Keratinocyte (primary cell): ENCODE measurements around the gene PTRH1. TPM values are rescaled to one million over a fixed set of nuclear protein-coding genes. Genes with fewer than 3 reads are reported as not detected.

Experiments used
- DNase-seq: peaks from one replicate; pipeline ENCODE4 v3.0.0-alpha.2; 2011; ENCODE audit warnings: low read depth, missing footprints, low spot score
- FAIRE-seq: peaks from 2 replicates; lab custom pipeline; 2011; peaks lifted over from hg19 to GRCh38; lab: Jason Lieb, UNC
- H2AFZ ChIP-seq: 2 replicates; pipeline ENCODE4 v1.6.0; 2012; ENCODE audit warnings: low read length, control low read depth, inconsistent platforms; ENCODE audit not compliant: control insufficient read depth
- H3K27ac ChIP-seq: 2 replicates; pipeline ENCODE4 v1.5.1; 2011; ENCODE audit warnings: low read length; ENCODE audit not compliant: control insufficient read depth, insufficient read depth
- H3K27me3 ChIP-seq: 3 replicates; pipeline ENCODE4 v1.6.0; 2011; ENCODE audit warnings: low read length; ENCODE audit not compliant: control insufficient read depth, insufficient read depth; ENCODE audit errors: extremely low read depth
- H3K36me3 ChIP-seq, 2 experiments: 2 replicates in 1 of 2; 3 replicates in 1 of 2; pipeline ENCODE4 v1.5.1; 2011; ENCODE audit warnings: low read length in 2 of 2, mild to moderate bottlenecking in 1 of 2; ENCODE audit not compliant: control insufficient read depth in 2 of 2, insufficient read depth in 2 of 2; ENCODE audit errors: extremely low read depth in 1 of 2
- H3K4me1 ChIP-seq: 3 replicates; pipeline ENCODE4 v1.5.1; 2011; ENCODE audit warnings: low read length; ENCODE audit not compliant: control insufficient read depth, insufficient read depth; ENCODE audit errors: extremely low read depth
- H3K4me2 ChIP-seq: 3 replicates; pipeline ENCODE4 v1.6.0; 2011; ENCODE audit warnings: low read depth, low read length; ENCODE audit not compliant: control insufficient read depth, insufficient read depth; ENCODE audit errors: extremely low read depth
- H3K4me3 ChIP-seq, 3 experiments: fragments of 200-600 bp in 1 of 3; sonication (generic) in 1 of 3; 2 replicates in 2 of 3; 3 replicates in 1 of 3; pipeline ENCODE4 v1.5.1; 2011 to 2016; ENCODE audit warnings: low read length in 3 of 3, mild to moderate bottlenecking in 3 of 3, control low read depth in 2 of 3, inconsistent platforms in 1 of 3, low read depth in 1 of 3, mixed read lengths in 1 of 3, mixed run types in 1 of 3, moderate library complexity in 1 of 3; ENCODE audit not compliant: control insufficient read depth in 2 of 3, insufficient read depth in 2 of 3; ENCODE audit errors: extremely low read depth in 1 of 3
- H3K79me2 ChIP-seq: 2 replicates; pipeline ENCODE4 v1.6.0; 2012; ENCODE audit warnings: low read length; ENCODE audit not compliant: control insufficient read depth, insufficient read depth
- H3K9ac ChIP-seq: 3 replicates; pipeline ENCODE4 v1.6.0; 2011; ENCODE audit warnings: low read length; ENCODE audit not compliant: control insufficient read depth, insufficient read depth; ENCODE audit errors: extremely low read depth
- H3K9me1 ChIP-seq: 3 replicates; pipeline ENCODE4 v1.6.0; 2011; ENCODE audit warnings: low read length; ENCODE audit not compliant: control insufficient read depth, insufficient read depth; ENCODE audit errors: extremely low read depth
- H3K9me3 ChIP-seq: 2 replicates; pipeline ENCODE4 v1.5.1; 2012; ENCODE audit warnings: low read depth, low read length; ENCODE audit not compliant: control insufficient read depth
- H4K20me1 ChIP-seq: 3 replicates; pipeline ENCODE4 v1.6.0; 2011; ENCODE audit warnings: low read length; ENCODE audit not compliant: control insufficient read depth, insufficient read depth; ENCODE audit errors: extremely low read depth
- EZH2 ChIP-seq: IDR thresholded peaks from one replicate; pipeline ENCODE4 v1.6.1; 2012; ENCODE audit warnings: inconsistent platforms, mild to moderate bottlenecking, low read length, moderate library complexity
- dilution Hi-C: fragments of 300-500 bp; cut with MboI; formaldehyde crosslinking; loops from one replicate; pipeline ENCODE4 v1.7.0; 2020; ENCODE audit warnings: low sequenced_read_pairs; ENCODE audit not compliant: extremely low pct_ligation_motif_present
- polyA plus RNA-seq, 5 experiments: library from polyadenylated mRNA; depleted of rRNA in 3 of 5; stranded (reverse) in 3 of 5; stranded (forward) in 1 of 5; unstranded in 1 of 5; fragments of >200 nt; gene quantifications; 1 replicate in 1 of 5; 2 replicates in 3 of 5; 3 replicates in 1 of 5; pipeline versions ENCODE4 v1.2.1 to v1.2.3, GENCODE V29; 2011 to 2012; ENCODE audit warnings: missing spikeins in 2 of 5, low read depth in 1 of 5, low replicate concordance in 1 of 5
- TF ChIP-seq, protein P1 (sequence below), 3 experiments: IDR thresholded peaks in 1 of 3; conservative IDR thresholded peaks in 1 of 3; optimal IDR thresholded peaks in 1 of 3; 2 replicates in 2 of 3; 3 replicates in 1 of 3; pipeline versions ENCODE3 to v1.5.1; 2011; ENCODE audit warnings: low read length in 3 of 3, mild to moderate bottlenecking in 3 of 3, moderate library complexity in 2 of 3, control low read depth in 1 of 3, inconsistent platforms in 1 of 3; ENCODE audit not compliant: insufficient read depth in 2 of 3; ENCODE audit errors: extremely low read depth in 1 of 3

The PTRH1 gene
- polyA plus RNA-seq, 1 donor (not counting 4 experiments of a cell fraction or from before 2014, with no cell fraction given) = 14.3 TPM

DNA sequence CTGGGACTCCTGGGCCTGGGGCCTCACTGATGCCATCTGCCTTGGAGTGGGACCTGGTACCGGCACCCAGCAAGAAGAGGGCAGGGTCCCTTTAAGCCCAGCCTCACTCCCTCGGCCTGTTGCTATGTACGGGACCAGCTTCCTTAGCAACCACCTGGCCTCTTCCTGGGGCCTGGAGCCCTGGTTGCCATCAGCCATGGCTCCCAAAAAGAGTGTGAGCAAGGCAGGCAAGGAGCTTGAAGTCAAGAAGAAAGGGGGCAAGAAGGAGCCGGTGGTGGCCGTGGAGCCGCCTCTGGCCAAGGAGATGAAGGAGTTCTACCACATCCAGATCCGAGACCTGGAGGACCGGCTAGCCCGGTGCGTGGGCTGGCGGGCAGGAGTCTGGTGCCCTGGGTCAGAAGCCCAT lies 8.6 kb downstream of the PTRH1 start, which contains the start of gene CFAP157:
CFAP157 (plus strand) TSS at position 153 of the 406 bp plus-strand sequence; CDS start at position 197, 44 bp downstream.
- Histone ChIP-seq H4K20me1 (no peaks in the 10 kb centered on the region), H3K4me1 (no peaks in the 10 kb centered on the region), H3K27ac (no peak within 1 kb of the TSS), H2AFZ (no peak within 1 kb of the TSS), H3K9me3 (no peaks in the 10 kb centered on the region), H3K9me1 (no peaks in the 10 kb centered on the region), H3K79me2 (no peaks in the 10 kb centered on the region), H3K36me3 (no peaks in the 10 kb centered on the region), H3K4me3 (no peak within 1 kb of the TSS), H3K9ac (no peak within 1 kb of the TSS), H3K4me2 (no peak within 1 kb of the TSS), H3K27me3 (no peaks in the 10 kb centered on the region)
- no peak for FAIRE-seq
- dilution Hi-C loops = no loop called here
- no peak for DNase-seq
- TF ChIP-seq, protein P1, sequence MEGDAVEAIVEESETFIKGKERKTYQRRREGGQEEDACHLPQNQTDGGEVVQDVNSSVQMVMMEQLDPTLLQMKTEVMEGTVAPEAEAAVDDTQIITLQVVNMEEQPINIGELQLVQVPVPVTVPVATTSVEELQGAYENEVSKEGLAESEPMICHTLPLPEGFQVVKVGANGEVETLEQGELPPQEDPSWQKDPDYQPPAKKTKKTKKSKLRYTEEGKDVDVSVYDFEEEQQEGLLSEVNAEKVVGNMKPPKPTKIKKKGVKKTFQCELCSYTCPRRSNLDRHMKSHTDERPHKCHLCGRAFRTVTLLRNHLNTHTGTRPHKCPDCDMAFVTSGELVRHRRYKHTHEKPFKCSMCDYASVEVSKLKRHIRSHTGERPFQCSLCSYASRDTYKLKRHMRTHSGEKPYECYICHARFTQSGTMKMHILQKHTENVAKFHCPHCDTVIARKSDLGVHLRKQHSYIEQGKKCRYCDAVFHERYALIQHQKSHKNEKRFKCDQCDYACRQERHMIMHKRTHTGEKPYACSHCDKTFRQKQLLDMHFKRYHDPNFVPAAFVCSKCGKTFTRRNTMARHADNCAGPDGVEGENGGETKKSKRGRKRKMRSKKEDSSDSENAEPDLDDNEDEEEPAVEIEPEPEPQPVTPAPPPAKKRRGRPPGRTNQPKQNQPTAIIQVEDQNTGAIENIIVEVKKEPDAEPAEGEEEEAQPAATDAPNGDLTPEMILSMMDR (optimal IDR thresholded peaks at IDR 0.05 in 1 of 3, IDR thresholded peaks at IDR 0.05 in 1 of 3, conservative IDR thresholded peaks at IDR 0.05 in 1 of 3; ENCODE audit: extremely low read depth in 1 of 3, insufficient read depth in 2 of 3, low read length in 3 of 3) = no peak
- no peak for TF ChIP-seq EZH2

DNA sequence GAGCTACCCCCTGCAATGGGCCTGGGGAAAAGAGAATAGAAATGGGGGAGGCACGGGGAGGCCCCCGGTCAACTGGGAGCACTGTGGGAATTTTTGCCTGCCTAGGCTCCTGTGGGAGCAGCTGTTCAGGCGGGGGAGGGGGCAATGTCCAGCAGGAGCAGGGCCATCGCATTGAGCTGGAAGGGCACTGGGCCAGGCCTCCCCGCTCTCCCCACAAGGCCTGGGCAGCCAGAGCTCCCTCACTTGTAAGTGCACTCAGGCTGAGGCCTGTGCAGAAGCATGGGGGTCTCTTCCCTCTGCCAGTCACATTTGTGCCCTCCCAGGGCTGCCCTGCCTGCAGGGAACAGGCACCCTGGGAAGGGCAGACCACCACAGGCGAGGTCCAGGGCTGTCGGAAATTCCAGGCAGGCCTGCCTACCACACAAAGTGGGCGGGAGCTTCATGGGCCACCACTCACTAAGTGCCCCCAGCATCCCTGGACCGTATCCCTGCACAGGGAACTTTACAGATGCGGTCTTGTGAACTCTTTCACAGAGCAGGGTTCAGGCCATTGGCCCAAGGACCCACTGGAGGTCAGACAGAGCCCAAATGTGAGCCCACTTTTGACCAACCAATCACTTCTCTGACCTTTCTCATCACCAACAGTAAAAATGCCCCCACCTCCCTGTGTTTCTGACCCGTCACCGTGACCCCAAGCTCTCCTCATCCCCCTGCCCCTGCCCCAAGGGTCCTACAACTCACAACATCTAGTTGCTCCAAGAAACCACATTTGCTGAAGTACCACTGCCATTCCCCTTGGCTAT lies 9.7 kb downstream of the PTRH1 start:
- Histone ChIP-seq H2AFZ (no peak overlapping the region), H3K36me3 (no peaks in the 10 kb centered on the region), H3K79me2 (no peaks in the 10 kb centered on the region), H3K9ac (no peak overlapping the region), H3K4me1 (no peaks in the 10 kb centered on the region), H3K27me3 (no peaks in the 10 kb centered on the region), H4K20me1 (no peaks in the 10 kb centered on the region), H3K4me2 (no peak overlapping the region), H3K9me1 (no peaks in the 10 kb centered on the region), H3K4me3 (no peak overlapping the region), H3K9me3 (no peaks in the 10 kb centered on the region), H3K27ac (no peak overlapping the region)
- FAIRE-seq (no peak), DNase-seq (no peak)
- TF ChIP-seq EZH2 = no peak
- TF ChIP-seq, protein P1 (optimal IDR thresholded peaks at IDR 0.05 in 1 of 3, IDR thresholded peaks at IDR 0.05 in 1 of 3, conservative IDR thresholded peaks at IDR 0.05 in 1 of 3; ENCODE audit: extremely low read depth in 1 of 3, insufficient read depth in 2 of 3, low read length in 3 of 3) = no peak
- dilution Hi-C loops = no loop called here
